Smooth muscle cell (in vitro differentiated cells): ENCODE results near the gene TMEM247. TPM values are rescaled to one million over a fixed set of nuclear protein-coding genes. Genes with fewer than 3 reads are reported as not detected.

Experiments used
- DNase-seq: peaks from one replicate; lab custom pipeline; 2025; ENCODE audit not compliant: unreplicated experiment; lab: John Stamatoyannopoulos, UW
- H2AFZ ChIP-seq: fragments of 200-600 bp; sonication (generic); 2 replicates; pipeline ENCODE4 v1.6.0; 2016; ENCODE audit warnings: antibody characterized with exemption, low read depth, mild to moderate bottlenecking
- H3F3A ChIP-seq: fragments of 200-600 bp; sonication (generic); 2 replicates; pipeline ENCODE4 v1.6.0; 2017; ENCODE audit warnings: antibody characterized with exemption, low read depth
- H3K27ac ChIP-seq: fragments of 200-600 bp; sonication (generic); 2 replicates; pipeline ENCODE4 v1.5.1; 2016; ENCODE audit warnings: low read depth, mild to moderate bottlenecking
- H3K27me3 ChIP-seq: fragments of 200-600 bp; sonication (generic); 2 replicates; pipeline ENCODE4 v1.6.1; 2016; ENCODE audit warnings: low read depth, mild to moderate bottlenecking
- H3K36me3 ChIP-seq: fragments of 200-600 bp; sonication (generic); 2 replicates; pipeline ENCODE4 v1.5.1; 2016; ENCODE audit warnings: low read depth
- H3K4me1 ChIP-seq: fragments of 200-600 bp; sonication (generic); 2 replicates; pipeline ENCODE4 v1.5.1; 2016; ENCODE audit warnings: low read depth
- H3K4me2 ChIP-seq: fragments of 200-600 bp; sonication (generic); 2 replicates; pipeline ENCODE4 v1.6.0; 2016; ENCODE audit warnings: mild to moderate bottlenecking
- H3K4me3 ChIP-seq: fragments of 200-600 bp; sonication (generic); 2 replicates; pipeline ENCODE4 v1.5.1; 2016; ENCODE audit warnings: mild to moderate bottlenecking
- H3K79me2 ChIP-seq: fragments of 200-600 bp; sonication (generic); 2 replicates; pipeline ENCODE4 v1.6.0; 2016; ENCODE audit warnings: low read depth, mild to moderate bottlenecking
- H3K9ac ChIP-seq: fragments of 200-600 bp; sonication (generic); 2 replicates; pipeline ENCODE4 v1.6.0; 2016; ENCODE audit warnings: low read depth
- H3K9me3 ChIP-seq: fragments of 200-600 bp; sonication (generic); replicated peaks from 2 replicates; pipeline ENCODE4 v1.5.1; 2016; ENCODE audit warnings: low read depth
- H4K20me1 ChIP-seq: fragments of 200-600 bp; sonication (generic); 2 replicates; pipeline ENCODE4 v1.6.0; 2016; ENCODE audit warnings: low read depth
- CTCF ChIP-seq: fragments of 200-600 bp; sonication (generic); IDR thresholded peaks from 2 replicates; pipeline ENCODE4 v1.5.1; 2017; ENCODE audit warnings: borderline replicate concordance, mild to moderate bottlenecking, antibody characterized with exemption; ENCODE audit not compliant: insufficient read depth, poor library complexity, severe bottlenecking
- WGBS: methylation state at CpG from one replicate; pipeline ENCODE4 v1.1.7; 2016; ENCODE audit warnings: low lambda C conversion rate; 5-methylcytosine and 5-hydroxymethylcytosine counted together
- polyA plus RNA-seq: library from polyadenylated mRNA; unstranded; fragments of >200 nt; fragmentation: Nextera tagmentation; extraction: Ambion mirVana; gene quantifications from 2 replicates; pipeline ENCODE4 v1.2.1, GENCODE V29; 2016
- total RNA-seq: library from RNA; depleted of rRNA; stranded (reverse); fragments of >200 nt; gene quantifications from 2 replicates; pipeline ENCODE4 v1.2.3, GENCODE V29; 2014

The TMEM247 gene
- total and polyA plus RNA-seq, 2 experiments from 2014 or later: not detected

- no peak for TF ChIP-seq CTCF
- Histone ChIP-seq H3K4me1 (no peaks in the 10 kb centered on the region), H3K27me3 (no peaks in the 10 kb centered on the region), H3K36me3 (no peaks in the 10 kb centered on the region), H3F3A (no peaks in the 10 kb centered on the region), H4K20me1 (no peaks in the 10 kb centered on the region), H3K9ac (no peak overlapping the region), H3K9me3 (no peaks in the 10 kb centered on the region), H2AFZ (no peak overlapping the region), H3K79me2 (no peaks in the 10 kb centered on the region), H3K4me2 (no peak overlapping the region), H3K4me3 (no peak overlapping the region), H3K27ac (no peak overlapping the region)
- DNase-seq: no peak
- 92% methylated on average over 7 of the region's 7 CpGs for WGBS
Observed at GRCh38 chr2:46456789-46457188, 22.6 kb upstream of the TMEM247 start.

- H4K20me1 ChIP-seq: no peaks in the 10 kb centered on the region
- no peak for DNase-seq
- H3K36me3 ChIP-seq: no peaks in the 10 kb centered on the region
- H3K27me3 ChIP-seq: no peaks in the 10 kb centered on the region
- 89% methylated on average over 9 of the region's 9 CpGs for WGBS
- H2AFZ ChIP-seq: no peak overlapping the region
- no peak for TF ChIP-seq CTCF
- H3K4me3 ChIP-seq: no peak overlapping the region
- no peak overlapping the region for H3K4me2 ChIP-seq
- H3K9ac ChIP-seq: no peak overlapping the region
- no peaks in the 10 kb centered on the region for H3K79me2 ChIP-seq
- H3K9me3 ChIP-seq: no peaks in the 10 kb centered on the region
- H3F3A ChIP-seq: no peaks in the 10 kb centered on the region
- H3K27ac ChIP-seq: no peak overlapping the region
- H3K4me1 ChIP-seq: no peaks in the 10 kb centered on the region
Observed at GRCh38 chr2:46458763-46459500, 20.4 kb upstream of the TMEM247 start.

- H4K20me1 ChIP-seq: no peaks in the 10 kb centered on the region
- no peaks in the 10 kb centered on the region for H3K4me1 ChIP-seq
- H3K9ac ChIP-seq: no peak overlapping the region
- no peaks in the 10 kb centered on the region for H3K9me3 ChIP-seq
- WGBS: 71% methylated on average over 5 of the region's 5 CpGs
- H3K27ac ChIP-seq: no peak overlapping the region
- H3F3A ChIP-seq: no peaks in the 10 kb centered on the region
- H3K4me3 ChIP-seq: no peak overlapping the region
- DNase-seq: no peak
- no peak overlapping the region for H3K4me2 ChIP-seq
- H3K36me3 ChIP-seq: no peaks in the 10 kb centered on the region
- TF ChIP-seq CTCF: no peak
- no peaks in the 10 kb centered on the region for H3K79me2 ChIP-seq
- H2AFZ ChIP-seq: no peak overlapping the region
- no peaks in the 10 kb centered on the region for H3K27me3 ChIP-seq
Observed at GRCh38 chr2:46459694-46460093, 19.7 kb upstream of the TMEM247 start.
